Measurements from ENCODE around the gene CACNG1.

CACNG1 gene, protein sequence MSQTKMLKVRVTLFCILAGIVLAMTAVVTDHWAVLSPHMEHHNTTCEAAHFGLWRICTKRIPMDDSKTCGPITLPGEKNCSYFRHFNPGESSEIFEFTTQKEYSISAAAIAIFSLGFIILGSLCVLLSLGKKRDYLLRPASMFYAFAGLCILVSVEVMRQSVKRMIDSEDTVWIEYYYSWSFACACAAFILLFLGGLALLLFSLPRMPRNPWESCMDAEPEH

DNA sequence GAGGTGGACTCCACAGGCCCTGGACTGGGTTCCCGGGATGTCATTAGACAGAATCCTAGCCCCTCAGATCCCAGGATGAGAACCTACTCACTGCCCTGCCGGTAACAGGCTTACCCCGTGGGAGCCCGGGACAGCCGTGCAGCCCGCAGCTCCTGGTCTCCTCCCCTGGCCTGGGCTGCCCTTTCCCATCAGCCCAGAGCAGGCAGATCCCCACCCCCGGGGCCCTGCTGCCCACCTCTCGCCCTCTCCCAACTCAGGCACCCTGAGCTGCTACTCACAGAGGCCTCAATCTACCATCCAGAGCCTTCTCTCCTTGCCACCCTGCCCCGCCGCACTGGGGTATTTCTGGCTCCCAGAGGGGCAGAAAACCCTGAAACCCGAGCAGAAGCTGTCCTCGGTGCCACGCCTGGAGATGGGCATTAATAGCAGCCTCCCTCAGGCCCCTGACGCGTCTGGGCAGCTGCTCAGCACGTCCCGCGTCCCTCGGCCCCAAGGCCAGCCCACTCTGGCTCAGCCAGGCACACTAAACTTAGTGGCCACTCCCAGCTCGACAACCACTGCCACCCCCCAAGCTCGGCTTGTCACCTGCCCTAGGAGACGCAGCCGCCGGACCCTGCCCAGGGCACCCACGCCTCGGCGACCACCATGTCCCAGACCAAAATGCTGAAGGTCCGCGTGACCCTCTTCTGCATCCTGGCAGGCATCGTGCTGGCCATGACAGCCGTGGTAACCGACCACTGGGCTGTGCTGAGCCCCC is at the start of gene CACNG1:
Gene CACNG1, plus strand, starts transcription at position 539 of the 757 bp plus-strand sequence. Its CDS starts 107 bp downstream, at position 646.
- DNase-seq: no peak

DNA sequence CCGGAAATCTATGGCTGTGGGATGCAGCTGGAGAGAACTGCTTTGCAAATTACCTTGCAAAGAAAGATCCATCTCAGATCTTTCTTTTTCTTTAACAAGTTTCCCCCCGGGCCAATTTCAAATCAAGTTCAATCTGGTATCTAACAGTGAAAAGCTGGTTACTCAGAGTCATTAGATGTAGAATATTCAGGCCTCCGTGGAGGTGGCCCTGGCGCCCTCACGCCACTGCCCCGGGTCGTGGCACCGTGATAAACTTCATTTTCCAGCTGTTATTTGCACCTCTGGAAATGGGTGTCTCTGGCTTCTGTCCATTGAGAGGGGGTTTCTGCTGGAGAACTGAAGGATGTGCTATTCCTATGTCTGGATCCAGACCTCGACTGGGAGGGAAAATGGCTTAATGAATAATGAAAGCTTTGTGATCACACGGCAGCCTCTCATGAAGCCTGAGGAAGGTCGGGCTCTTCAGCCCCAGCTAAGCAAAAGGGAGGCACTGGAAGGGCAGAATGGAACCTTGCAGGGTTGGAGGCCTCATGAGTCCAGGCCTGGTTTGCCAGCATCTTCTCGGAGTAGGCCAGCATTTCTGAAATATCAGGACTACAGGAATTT is 49.3 kb upstream of the CACNG1 start:
- no peak for DNase-seq

DNA sequence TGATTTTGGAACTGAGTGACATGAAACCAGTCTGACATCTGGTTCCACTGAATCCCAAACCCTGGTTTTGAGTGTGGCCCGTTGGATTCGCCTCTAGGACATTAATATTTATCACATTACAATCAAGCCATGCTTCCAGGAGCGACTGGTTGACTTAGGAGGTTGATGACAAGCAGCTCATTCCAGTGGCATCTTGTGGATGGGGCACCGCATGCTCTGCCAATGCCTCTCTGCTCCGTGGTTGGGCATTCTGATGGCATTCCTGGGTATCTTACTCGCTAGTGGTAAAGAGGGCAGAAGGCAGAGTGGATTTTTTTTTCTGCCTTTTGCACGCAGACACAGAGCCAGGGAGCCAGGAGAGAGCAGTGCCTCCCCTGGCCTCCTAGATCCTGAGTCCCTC is 48.4 kb upstream of the CACNG1 start:
- DNase-seq: no peak

DNA sequence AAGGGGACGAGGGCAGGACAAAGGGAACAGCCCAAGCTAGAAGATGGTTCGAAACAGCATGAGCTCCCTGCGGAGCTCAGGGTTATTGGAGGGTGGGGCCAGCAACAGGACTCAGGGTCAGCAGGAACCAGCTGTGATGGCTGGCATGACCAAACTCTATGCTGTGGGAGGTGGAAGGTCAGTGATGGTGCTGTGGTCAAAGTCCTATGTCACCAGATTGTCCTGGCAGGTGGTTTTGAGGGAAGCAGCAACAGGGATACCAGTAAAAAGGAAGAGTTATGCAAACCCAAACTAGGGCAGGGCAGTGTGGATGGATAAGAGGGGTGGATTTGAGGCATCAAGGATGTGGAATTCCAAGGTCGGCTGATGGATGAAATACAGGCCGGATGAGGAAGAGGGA is 47.4 kb upstream of the CACNG1 start:
- DNase-seq: no peak

DNA sequence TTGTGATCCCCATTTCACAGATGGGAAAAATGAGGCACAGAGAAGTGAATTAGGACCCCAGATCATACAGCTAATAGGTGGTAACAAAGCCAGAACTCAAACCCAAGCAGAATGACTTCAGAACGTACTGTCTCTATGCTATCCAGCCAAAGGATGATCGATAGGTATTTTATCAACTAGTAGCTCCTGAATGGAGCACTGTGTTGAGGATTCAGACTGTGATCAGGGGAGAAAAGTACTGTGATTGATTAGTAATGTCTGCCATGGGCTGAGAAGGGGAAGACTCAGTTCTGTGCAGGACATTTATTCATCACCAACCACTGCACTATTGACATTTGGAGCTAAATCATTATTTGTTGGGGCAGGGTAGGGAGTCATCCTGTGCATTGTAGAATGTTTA is 41.1 kb upstream of the CACNG1 start:
- DNase-seq: no peak

DNA sequence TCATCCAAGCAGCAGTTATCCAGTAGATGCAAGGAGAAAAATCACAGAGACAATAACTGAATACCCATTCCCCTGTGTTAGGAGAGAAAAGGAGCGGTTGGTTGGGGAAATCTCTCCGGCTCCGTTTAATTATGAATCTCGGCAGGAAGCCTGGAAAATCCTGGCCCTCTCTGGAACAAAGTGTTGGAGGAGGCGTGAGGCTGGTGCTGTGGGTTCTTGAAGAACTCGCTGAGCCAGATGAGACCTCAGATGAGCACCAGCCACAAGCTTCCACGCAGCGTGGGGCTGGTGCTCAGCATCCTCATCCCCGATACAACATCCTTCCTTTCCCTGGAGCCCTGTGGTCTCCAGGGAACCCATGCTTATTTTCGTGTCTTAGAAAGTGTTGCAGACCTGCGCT is 40.2 kb upstream of the CACNG1 start:
- DNase-seq: no peak

DNA sequence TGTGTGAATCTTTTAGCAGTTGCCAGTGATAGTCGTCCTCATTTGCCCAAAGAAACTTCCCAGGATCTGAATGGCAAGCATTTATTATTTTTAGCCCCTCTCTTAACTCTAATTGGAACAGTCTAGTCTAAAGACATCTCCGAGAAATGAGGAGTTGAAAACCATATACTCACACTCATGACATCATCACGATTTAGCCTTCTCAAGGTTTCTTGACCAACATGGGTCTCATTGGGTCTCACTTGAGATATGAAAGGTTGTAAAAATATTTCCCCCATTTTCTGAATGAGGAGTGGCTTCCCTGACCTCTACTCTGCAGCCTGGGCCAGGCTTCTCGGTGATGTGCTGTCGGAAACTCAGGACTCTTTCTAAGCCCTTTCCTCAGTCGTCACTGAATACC is 37.1 kb upstream of the CACNG1 start:
- no peak for DNase-seq

DNA sequence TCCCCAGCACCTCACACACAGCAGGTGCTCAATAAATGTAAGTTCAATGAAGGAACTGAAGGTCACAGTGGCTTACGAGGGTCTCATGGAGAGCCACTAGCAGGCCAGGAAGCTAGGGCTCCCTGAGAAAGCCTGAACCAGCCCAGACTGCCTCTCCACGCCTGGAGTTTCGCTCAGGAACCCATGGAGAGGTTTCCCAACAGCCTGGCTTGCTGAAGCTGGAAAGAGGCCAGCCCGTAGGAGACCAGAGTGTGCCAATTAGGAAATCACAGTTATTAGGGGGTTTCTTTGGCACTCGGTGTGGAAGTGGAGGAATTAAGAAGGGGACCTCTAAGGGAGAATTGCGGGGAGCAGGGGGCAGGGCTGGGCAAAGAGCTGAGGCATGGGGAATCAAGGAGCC is 36.3 kb upstream of the CACNG1 start:
- DNase-seq: no peak

DNA sequence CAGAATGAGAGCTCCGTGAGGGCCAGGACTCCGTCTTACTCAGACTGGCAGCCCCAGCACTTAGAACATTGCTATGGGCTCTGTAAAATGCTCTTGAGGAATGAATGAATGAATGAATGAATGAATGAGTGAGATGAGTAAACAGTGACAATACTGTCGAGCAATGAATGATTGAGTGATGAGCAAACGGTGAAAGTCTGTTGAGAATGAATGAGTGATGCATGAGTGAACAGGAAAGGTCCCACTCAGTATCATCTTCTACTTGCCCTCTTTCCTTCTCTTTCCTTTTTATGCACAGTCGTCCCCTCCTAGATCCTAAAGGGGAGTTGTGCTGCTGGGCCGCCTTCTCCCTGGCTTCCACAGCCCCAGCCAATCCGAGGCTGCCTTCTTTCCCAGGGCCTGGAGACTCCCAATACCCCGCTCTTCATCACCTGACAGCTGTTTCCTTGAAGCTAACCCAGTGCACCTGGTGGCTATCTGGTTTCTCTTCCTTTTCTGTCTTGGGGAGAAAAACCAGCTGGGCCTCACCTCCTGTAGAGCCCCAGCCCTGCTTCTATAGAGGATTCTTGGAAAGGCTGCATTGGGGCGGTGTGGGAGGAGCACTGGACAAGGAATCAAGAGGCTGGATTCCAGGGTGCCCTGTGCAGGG is 32.7 kb upstream of the CACNG1 start:
- no peak for DNase-seq

DNA sequence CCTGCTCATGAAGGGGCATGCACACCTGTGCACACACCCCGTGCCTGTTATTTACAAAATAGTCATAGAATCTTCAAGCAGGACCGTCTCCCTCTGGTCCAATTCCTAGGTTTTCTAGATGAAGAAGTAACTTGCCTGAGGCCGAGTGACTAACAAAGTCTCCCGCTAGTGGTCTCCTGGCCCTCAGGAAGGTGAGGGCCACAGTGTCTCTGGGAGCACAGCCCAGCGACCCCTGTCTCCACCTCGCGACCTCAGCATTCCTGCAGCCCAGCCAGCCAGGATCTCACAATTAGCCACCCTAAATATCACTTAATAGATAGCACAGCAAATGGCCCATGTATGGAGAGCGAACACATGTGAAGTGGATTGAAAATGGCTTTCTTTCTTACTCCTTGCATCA is 30.5 kb upstream of the CACNG1 start:
- DNase-seq: no peak

DNA sequence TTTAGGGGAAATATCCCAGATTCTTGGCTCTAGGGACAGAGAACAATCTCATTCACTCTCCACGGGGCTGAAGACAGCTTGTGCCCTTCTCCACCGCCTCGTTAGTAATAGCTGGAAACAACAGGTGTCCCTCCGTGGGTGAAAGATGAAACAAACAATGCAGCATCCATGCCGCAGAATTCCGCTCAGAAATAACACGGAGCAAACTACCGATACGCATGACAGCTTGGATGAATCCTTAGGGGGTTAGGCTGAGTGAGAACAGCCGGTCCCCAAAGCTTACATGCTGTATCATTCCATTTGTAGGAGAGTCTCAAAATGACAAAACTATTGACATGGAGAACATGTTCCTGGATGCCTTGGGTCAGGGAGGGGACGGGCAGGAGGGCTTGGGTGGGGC is 29.4 kb upstream of the CACNG1 start:
- no peak for DNase-seq

DNA sequence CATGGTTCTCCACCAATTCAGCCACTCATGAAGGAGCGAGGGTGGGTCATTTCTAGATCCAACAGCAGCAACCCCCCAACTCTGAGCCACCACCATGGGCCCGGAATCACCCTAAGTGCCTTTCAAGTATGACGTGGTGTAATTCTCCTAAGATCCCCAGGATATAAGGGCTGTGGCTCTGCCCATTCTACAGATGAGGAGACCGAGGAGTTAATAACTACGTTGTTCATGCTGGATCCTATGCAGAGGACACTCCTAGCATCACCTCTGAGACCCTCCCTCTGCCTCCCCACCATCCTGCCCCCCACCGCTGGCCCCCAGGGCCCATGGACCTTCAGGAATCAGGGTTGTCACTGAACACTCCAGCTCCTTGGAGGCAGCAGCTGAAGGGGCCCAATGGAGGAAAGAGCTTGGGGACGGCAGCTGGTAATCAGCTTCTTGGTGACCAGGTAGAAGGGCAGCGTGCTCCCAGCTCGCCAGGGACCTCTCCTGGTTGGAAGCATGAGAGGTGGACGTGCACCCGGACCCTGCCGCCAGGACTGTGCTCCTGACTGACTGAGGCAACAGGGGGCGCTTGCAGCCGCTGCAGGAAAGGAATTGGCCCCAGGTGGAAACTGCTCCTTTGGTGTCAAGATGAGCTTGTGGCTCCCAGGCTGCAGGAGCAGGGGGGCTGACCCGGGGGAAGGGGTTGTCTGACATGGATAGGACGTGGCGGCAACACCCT is 28.2 kb upstream of the CACNG1 start:
- no peak for DNase-seq

DNA sequence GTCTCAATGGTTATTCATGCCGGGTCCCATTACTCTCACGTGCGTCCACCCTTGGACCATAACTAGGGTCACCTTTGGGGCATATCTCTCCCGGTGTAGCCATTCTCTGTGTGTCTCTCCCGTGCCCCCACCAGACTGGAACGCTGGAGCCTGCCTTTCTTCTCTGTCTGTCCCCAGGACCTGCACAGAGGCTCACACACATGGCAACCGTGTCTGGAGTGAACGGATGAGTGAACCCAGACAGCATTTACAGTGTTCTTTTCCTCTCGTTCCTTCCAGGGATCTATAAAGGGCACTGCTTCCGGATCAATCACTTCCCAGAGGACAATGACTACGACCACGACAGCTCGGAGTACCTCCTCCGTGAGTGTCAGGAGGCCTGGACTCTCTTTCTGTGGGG is 26.4 kb upstream of the CACNG1 start:
- no peak for DNase-seq

DNA sequence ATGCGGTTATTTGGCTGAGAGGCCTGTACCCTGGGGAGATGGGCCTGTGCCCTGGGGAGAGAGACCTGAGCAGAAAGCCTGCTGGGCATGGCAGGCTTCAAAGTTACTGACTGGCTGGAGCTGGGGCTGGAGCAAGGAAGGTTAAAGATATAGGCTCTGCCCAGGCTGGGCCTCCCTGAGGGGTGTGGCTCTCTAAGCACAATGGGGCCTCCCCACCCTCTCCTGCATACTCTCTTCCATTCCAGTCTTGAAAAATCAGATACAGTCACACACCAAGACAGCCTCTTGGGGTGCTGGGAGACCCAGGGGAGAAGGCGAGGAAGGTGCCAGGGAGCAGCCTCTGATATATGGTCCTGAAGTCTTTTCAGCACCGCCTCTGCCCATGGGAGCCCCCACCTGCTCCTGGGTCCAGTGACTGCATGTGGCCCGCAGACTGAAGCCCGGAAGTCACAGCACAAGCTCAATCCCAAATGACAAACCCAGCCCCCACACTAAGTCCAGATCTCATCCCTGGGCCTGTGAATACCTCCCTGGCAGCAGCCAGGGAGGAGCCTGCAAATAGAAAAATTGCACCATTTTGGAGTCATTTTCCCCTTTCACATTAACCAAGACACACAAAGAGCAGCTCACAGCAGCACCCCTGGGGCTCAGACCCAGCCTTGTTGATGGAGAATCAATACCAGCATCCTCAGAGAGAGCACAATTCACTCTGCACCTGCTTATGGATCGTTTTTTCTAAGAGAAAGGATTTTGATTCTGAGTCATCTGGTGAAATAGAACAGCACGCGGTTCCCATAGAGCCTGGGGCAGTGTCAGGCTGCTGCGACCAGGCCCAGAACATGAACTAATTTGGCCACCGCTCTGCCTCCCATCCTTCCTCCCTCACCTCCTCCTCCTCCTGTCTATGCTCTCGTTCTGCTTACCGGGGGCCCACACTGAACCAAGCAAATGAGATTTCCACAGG is 25.6 kb upstream of the CACNG1 start:
- DNase-seq: no peak

DNA sequence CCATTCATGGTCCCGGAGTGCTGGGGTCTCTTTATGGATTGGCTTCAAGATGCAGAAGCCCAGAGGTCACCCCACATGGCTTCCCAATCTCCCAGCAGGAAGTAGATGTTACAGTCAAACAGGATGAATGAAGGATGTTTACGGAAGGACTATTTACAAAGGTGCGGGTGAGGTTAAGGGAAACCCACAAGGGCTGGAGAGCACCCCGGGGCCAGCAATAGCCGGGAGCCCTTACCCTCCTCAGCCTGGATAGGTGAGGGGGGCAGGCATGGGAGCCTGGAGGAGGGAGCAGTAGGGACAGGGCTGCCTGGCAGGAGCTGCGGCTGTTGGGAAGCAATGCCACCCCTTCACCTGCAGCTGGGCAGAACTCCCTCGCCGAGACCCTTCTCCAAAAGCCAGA is 24.5 kb upstream of the CACNG1 start:
- no peak for DNase-seq

DNA sequence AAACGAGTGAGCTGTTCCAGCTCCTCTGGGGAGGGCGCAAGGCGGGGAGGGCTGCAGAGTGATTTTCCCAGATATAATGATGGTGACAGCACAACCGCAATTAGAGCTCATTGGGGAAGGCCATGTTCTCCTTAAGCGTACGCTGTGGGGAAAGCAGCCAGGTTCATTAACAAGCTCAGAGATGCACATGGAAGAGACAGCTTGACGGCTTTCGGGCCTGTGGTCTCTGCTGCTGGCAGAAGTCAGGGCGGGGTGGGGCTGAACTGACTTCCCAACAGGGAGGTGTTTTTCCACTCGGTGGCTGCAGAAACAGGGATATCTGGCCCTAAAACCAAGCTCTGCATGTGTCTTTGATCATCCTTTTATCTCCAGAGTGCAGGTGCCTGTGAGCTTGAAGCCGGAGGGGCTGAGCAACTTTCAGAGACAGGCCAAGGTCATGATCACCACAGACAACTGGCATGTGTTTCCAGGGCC is 24.0 kb upstream of the CACNG1 start:
- DNase-seq: no peak

DNA sequence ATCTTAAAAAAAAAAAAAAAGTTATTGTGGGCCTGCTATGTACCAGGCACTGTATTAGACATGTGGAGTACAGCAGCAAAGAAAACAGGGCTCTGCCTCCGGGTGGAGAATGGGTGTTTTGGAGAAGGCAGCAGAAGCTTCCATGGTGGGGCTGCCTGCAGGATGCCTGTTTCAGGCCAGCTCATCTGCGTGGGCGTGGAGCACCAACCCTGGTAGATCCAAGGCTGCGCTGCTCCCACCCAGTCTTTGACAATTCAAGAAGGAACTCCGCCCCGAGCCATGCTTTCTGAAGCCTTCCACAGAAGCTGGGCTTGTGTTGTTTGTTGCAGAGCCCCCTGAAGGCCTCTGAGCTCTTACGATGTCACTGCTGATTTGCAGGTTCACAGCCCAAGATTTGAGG is 23.2 kb upstream of the CACNG1 start:
- DNase-seq: no peak

DNA sequence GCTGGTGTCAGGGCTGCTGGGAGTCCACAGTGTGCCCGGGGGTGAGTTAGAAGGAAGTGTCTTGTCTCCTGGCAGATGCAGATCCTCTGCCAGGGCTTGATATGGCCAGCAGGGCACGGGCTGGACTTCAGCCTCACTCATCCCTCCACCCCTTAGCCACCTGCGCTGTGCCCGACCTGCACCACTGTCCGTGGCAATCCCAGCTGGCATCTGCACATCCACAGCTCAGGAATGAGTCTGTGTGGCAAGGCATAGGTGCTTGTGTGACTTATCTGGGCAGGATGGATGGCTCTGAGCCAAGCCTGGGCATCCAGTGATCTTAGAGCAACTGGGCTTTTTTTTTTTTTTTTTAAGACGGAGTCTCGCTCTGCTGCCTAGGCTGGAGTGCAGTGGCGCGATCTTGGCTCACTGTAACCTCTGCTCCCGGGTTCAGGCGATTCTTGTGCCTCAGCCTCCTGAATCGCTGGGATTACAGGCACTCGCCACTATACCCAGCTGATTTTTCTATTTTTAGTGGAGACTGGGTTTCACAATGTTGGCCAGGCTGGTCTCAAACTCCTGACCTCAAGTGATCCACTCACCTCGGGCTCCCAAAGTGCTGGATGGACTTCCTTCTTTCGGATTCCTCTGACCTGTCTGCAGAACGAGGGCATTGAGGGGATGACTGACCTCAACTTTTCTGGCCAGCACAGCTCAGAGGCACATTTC is 22.5 kb upstream of the CACNG1 start:
- no peak for DNase-seq

DNA sequence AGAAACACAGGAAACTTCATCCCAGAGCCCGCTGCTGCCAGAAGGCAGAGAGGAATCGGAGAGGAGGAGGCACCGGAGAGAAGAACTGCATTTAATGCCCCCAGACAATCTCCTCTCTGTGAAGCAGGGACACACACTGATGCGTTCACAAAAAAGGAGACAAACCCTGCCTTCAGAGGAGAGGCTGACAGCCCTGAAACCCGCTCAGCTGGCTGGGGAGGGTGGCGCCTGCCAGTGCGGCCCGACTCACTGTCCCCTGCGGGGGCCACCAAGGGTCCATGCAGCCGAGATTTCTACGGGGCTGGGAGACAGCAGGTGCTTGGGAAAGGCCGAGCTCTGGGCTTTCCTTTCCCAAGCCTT is 21.9 kb upstream of the CACNG1 start:
- DNase-seq: no peak

DNA sequence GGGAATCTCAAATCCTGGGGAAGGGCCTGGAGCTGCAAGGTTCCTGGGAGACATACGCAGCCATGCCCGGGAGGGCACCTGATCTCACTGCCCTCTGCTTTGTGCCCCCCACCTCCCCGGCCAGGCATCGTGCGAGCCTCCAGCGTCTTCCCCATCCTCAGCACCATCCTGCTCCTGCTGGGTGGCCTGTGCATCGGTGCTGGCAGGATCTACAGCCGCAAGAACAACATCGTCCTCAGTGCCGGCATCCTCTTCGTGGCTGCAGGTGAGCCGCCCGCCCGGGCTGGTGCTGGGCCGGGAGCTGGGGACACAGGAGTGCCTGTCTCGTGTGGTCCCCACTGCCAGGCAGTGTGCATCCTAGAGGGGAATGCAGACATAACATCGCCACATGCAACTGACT is 19.6 kb upstream of the CACNG1 start:
- DNase-seq: no peak

DNA sequence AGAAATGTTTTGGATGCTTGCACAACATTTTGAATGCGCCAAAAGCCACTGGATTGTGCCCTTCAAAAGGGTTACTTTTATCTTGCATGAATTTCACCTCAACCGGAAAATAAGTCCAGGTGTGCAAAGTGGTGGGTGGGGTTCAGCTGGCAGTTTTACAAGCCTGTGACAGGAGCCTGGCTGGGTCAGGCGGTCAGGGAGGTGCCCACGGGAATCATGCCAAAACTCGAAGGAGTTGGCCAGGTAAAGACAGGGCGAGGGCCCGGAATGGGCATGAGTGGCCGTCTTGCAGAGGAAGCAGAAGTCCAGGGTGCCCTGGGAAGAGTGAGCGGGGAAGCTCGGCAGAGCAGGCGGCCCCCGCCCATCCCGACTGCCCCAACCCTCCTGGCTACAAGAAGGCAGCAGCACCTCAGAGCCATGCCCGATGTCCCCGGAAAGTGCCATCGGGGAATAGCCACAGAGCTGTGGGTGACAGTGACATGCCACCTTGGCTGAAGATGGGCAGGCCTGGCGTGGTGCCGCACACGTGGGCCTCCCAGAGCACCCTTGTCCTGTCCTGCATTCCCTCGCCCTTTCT is 19.1 kb upstream of the CACNG1 start:
- DNase-seq: no peak

All from NCI-H187 (cell line).